K562 (cell line): ENCODE data around the gene TOR3A. TPM values are rescaled to one million over a fixed set of nuclear protein-coding genes. Genes with fewer than 3 reads are reported as not detected.

Source experiments
- CBFA2T3 ChIP-seq: fragments of 450-650 bp; IDR thresholded peaks from 2 replicates; pipeline ENCODE4 v1.6.1; 2017
- CBFB ChIP-seq: sonication (generic); formaldehyde crosslinking; IDR thresholded peaks from 2 replicates; pipeline ENCODE4 v1.4.0; 2020; ENCODE audit warnings: mild to moderate bottlenecking, missing genetic modification reagents
- CCNT2 ChIP-seq: IDR thresholded peaks from 2 replicates; pipeline ENCODE4 v1.6.1; 2011; ENCODE audit warnings: borderline replicate concordance, low read depth, mild to moderate bottlenecking, moderate library complexity, mixed read lengths, low read length; ENCODE audit not compliant: insufficient read length; ENCODE audit errors: extremely low read depth
- FOS ChIP-seq: IDR thresholded peaks from 3 replicates; pipeline ENCODE4 v1.6.1; 2011; ENCODE audit not compliant: insufficient read length; ENCODE audit errors: extremely low read depth
- HDAC2 ChIP-seq: fragments of 450-650 bp; IDR thresholded peaks from 2 replicates; pipeline ENCODE4 v1.6.1; 2016; ENCODE audit warnings: mild to moderate bottlenecking
- HSF4 ChIP-seq: fragments of 250-450 bp; sonication (Bioruptor Pico); IDR thresholded peaks from 2 replicates; pipeline ENCODE4 v2.1.2; 2022; ENCODE audit warnings: mild to moderate bottlenecking, moderate library complexity, borderline replicate concordance
- LARP7 ChIP-seq: fragments of 450-650 bp; IDR thresholded peaks from 2 replicates; pipeline ENCODE4 v1.6.1; 2016
- MAFF ChIP-seq: IDR thresholded peaks from 2 replicates; pipeline ENCODE4 v1.6.1; 2012; ENCODE audit warnings: low read length, improper control_type of control experiment
- MCM2 ChIP-seq: fragments of 450-650 bp; IDR thresholded peaks from 2 replicates; pipeline ENCODE4 v1.6.1; 2017; ENCODE audit warnings: low read depth, mild to moderate bottlenecking
- MECOM ChIP-seq: fragments of 250-450 bp; sonication (Bioruptor Pico); IDR thresholded peaks from 2 replicates; pipeline ENCODE4 v1.8.0; 2022; ENCODE audit warnings: inconsistent platforms
- MTA1 ChIP-seq: fragments of 450-650 bp; IDR thresholded peaks from 2 replicates; pipeline ENCODE4 v1.6.1; 2017; ENCODE audit warnings: borderline replicate concordance
- PTRF ChIP-seq: fragments of 450-650 bp; IDR thresholded peaks from 2 replicates; pipeline ENCODE4 v1.6.1; 2016; ENCODE audit warnings: mild to moderate bottlenecking, missing genetic modification characterization, missing compliant biosample characterization
- RBM17 ChIP-seq: fragments of 200-400 bp; formaldehyde crosslinking; IDR thresholded peaks from 2 replicates; pipeline ENCODE4 v1.6.1; 2017; ENCODE audit warnings: low read depth, mild to moderate bottlenecking, low read length, borderline replicate concordance
- RCOR1 ChIP-seq, 2 experiments: IDR thresholded peaks; 2 replicates each; pipeline ENCODE4 v1.6.1; 2012; ENCODE audit warnings: low read depth in 2 of 2, low read length in 2 of 2, borderline replicate concordance in 1 of 2, improper control_type of control experiment in 1 of 2
- SMAD2 ChIP-seq: fragments of 150-350 bp; IDR thresholded peaks from 2 replicates; pipeline ENCODE4 v1.6.1; 2014; ENCODE audit warnings: low read depth, mild to moderate bottlenecking, low read length
- SNIP1 ChIP-seq: fragments of 450-650 bp; IDR thresholded peaks from 2 replicates; pipeline ENCODE4 v1.7.1; 2017; ENCODE audit warnings: low read depth, mild to moderate bottlenecking
- SREBF1 ChIP-seq: fragments of 150-350 bp; IDR thresholded peaks from 2 replicates; pipeline ENCODE4 v1.6.1; 2014; ENCODE audit warnings: antibody characterized with exemption, low read depth, low read length, borderline replicate concordance
- U2AF1 ChIP-seq: fragments of 200-400 bp; formaldehyde crosslinking; optimal IDR thresholded peaks from 2 replicates; pipeline ENCODE3; 2017; ENCODE audit warnings: mild to moderate bottlenecking, low read depth, low read length, moderate library complexity
- ZNF121 ChIP-seq: sonication (generic); formaldehyde crosslinking; conservative IDR thresholded peaks from 2 replicates; pipeline ENCODE4 v1.8.0; 2022; ENCODE audit warnings: missing genetic modification reagents
- ZNF217 ChIP-seq: sonication (generic); formaldehyde crosslinking; IDR thresholded peaks from 2 replicates; pipeline ENCODE4 v1.8.0; 2022; ENCODE audit warnings: mild to moderate bottlenecking, missing genetic modification reagents
- ZNF282 ChIP-seq: sonication (generic); formaldehyde crosslinking; IDR thresholded peaks from 2 replicates; pipeline ENCODE4 v1.8.1; 2023; ENCODE audit warnings: missing genetic modification reagents
- ZSCAN29 ChIP-seq: fragments of 450-650 bp; IDR thresholded peaks from 2 replicates; pipeline ENCODE4 v1.6.1; 2017
- polyA plus RNA-seq, 8 experiments: library from polyadenylated mRNA; depleted of rRNA in 4 of 8; stranded (reverse) in 5 of 8; unstranded in 3 of 8; fragments of >200 nt; fragmentation: Nextera tagmentation in 2 of 8; fragmentation: Illumina TruSeq in 1 of 8; extraction: Ambion mirVana in 2 of 8; extraction: Trizol in 1 of 8; gene quantifications; 2 replicates each; pipeline versions ENCODE4 v1.2.1 to v1.2.3, GENCODE V29; 2011 to 2014; ENCODE audit warnings: inconsistent platforms in 1 of 8, missing spikeins in 1 of 8
- total RNA-seq, 7 experiments: library from RNA; depleted of rRNA in 6 of 7; stranded (reverse); fragments of >200 nt in 6 of 7; fragmentation: Illumina TruSeq in 2 of 7; extraction: Trizol in 2 of 7; gene quantifications; 2 replicates each; pipeline versions ENCODE4 v1.2.1 to v1.2.3, GENCODE V29; 2011 to 2021; ENCODE audit warnings: low replicate concordance in 1 of 7
- TF ChIP-seq, protein P1 (sequence below): fragments of 250-450 bp; sonication (Bioruptor Pico); IDR thresholded peaks from 2 replicates; pipeline ENCODE4 v1.4.0; 2020; ENCODE audit warnings: mild to moderate bottlenecking, moderate library complexity
- TF ChIP-seq, protein P2 (sequence below): fragments of 250-450 bp; sonication (Bioruptor Pico); IDR thresholded peaks from 2 replicates; pipeline ENCODE4 v1.8.0; 2022; ENCODE audit warnings: moderate library complexity, mild to moderate bottlenecking, inconsistent platforms
- TF ChIP-seq, protein P3 (sequence below): fragments of 250-450 bp; sonication (Bioruptor Pico); IDR thresholded peaks from 2 replicates; pipeline ENCODE4 v1.6.1; 2021; ENCODE audit warnings: mild to moderate bottlenecking
- TF ChIP-seq, protein P4 (sequence below), 2 experiments: fragments of 250-450 bp in 1 of 2; fragments of 450-650 bp in 1 of 2; sonication (Bioruptor Pico) in 1 of 2; IDR thresholded peaks; 2 replicates each; pipeline versions ENCODE4 v1.6.1 to v1.8.0; 2016 to 2021; ENCODE audit warnings: mild to moderate bottlenecking in 2 of 2, moderate library complexity in 2 of 2, missing compliant biosample characterization in 1 of 2, missing genetic modification characterization in 1 of 2

Gene TOR3A
- total and polyA plus RNA-seq, 9 of the 15 experiments (the other 6 are each of a cell fraction or from before 2014, with no cell fraction given): 7.9 to 94.5 (median 39.7) TPM

DNA sequence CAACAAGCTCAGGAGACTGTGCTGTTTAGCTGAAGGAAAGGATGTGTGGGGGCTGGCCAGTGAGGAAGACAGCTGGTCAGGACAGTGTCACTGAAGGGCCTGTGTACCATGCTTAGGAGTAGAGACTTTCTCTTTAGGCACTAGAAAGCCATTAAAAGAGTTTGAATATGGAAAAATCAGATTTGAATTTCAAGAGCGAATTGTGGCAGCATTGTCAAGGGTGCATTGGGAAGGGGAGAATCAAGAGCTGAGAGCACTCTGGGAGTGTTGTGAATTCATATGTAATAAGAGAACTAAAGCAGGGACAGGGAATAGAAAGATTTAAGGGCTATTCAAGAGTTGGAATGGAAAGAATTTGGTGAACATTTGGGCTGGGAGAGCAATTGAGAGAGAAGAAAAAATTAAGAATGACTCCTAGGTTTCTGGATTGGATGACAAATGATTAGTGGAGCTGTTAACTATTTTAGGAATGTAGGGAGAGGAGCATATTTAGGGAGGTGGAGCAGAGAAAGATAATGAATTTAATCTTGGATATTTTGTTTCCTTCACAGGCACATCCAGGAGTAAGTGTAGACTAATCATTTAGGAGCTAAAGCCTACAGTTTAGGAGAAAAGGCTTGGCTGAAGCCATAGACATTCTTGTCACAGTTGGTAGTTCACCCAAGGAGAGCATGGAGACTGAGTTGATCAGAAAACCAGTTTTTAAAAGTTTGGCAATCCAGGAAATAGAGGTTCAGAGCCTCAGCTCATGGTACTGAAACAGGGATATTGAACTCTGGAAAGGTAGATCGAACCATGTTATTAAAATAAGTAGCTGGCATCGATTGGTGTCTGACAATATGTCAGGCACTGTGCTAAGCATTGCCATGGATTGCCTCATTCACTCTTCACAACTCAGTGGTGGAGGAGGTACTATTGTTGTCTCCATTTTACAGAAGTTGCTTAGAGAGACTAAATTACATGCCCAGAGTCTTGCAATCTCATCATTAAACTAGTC is 23.1 kb upstream of the TOR3A start (continued):
- no peak for TF ChIP-seq FOS
- no peak for TF ChIP-seq U2AF1
- TF ChIP-seq, protein P1, sequence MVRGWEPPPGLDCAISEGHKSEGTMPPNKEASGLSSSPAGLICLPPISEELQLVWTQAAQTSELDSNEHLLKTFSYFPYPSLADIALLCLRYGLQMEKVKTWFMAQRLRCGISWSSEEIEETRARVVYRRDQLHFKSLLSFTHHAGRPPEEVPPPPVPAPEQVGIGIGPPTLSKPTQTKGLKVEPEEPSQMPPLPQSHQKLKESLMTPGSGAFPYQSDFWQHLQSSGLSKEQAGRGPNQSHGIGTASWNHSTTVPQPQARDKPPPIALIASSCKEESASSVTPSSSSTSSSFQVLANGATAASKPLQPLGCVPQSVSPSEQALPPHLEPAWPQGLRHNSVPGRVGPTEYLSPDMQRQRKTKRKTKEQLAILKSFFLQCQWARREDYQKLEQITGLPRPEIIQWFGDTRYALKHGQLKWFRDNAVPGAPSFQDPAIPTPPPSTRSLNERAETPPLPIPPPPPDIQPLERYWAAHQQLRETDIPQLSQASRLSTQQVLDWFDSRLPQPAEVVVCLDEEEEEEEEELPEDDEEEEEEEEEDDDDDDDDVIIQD: no peak
- no peak for TF ChIP-seq RCOR1 (IDR thresholded peaks at IDR 0.05; ENCODE audit: borderline replicate concordance in 1 of 2, low read depth in 2 of 2, low read length in 2 of 2)
- TF ChIP-seq, protein P2, sequence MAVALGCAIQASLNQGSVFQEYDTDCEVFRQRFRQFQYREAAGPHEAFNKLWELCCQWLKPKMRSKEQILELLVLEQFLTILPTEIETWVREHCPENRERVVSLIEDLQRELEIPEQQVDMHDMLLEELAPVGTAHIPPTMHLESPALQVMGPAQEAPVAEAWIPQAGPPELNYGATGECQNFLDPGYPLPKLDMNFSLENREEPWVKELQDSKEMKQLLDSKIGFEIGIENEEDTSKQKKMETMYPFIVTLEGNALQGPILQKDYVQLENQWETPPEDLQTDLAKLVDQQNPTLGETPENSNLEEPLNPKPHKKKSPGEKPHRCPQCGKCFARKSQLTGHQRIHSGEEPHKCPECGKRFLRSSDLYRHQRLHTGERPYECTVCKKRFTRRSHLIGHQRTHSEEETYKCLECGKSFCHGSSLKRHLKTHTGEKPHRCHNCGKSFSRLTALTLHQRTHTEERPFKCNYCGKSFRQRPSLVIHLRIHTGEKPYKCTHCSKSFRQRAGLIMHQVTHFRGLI (CRISPR knock-in tag): peak; percentile 60; the same call in 1 of the 2 replicates
- no peak for TF ChIP-seq ZNF282 (CRISPR knock-in tag)
- no peak for TF ChIP-seq MCM2
- no peak for TF ChIP-seq CCNT2
- TF ChIP-seq SMAD2: no peak
- peak; percentile 75 for TF ChIP-seq PTRF (tag)
- no peak for TF ChIP-seq HSF4 (CRISPR knock-in tag)
- TF ChIP-seq HDAC2: no peak
- no peak for TF ChIP-seq RBM17
- TF ChIP-seq, protein P3, sequence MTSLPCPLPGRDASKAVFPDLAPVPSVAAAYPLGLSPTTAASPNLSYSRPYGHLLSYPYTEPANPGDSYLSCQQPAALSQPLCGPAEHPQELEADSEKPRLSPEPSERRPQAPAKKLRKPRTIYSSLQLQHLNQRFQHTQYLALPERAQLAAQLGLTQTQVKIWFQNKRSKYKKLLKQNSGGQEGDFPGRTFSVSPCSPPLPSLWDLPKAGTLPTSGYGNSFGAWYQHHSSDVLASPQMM: no peak
- no peak for TF ChIP-seq MAFF
- TF ChIP-seq CBFA2T3: no peak
- TF ChIP-seq ZNF121 (CRISPR knock-in tag): no peak
- no peak for TF ChIP-seq SNIP1
- TF ChIP-seq ZSCAN29: no peak
- TF ChIP-seq, protein P4, sequence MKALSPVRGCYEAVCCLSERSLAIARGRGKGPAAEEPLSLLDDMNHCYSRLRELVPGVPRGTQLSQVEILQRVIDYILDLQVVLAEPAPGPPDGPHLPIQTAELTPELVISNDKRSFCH (CRISPR knock-in tag; IDR thresholded peaks at IDR 0.05): no peak
- TF ChIP-seq, protein P4 (tag; IDR thresholded peaks at IDR 0.05): no peak
- no peak for TF ChIP-seq LARP7
- TF ChIP-seq SREBF1: no peak
- no peak for TF ChIP-seq MTA1
- TF ChIP-seq CBFB (CRISPR knock-in tag): no peak
- no peak for TF ChIP-seq ZNF217 (CRISPR knock-in tag)
- TF ChIP-seq MECOM: peak; percentile 32; the same call in 1 of the 2 replicates
